Retina (tissue), 1 donor: ENCODE data around the gene SLCO6A1.

Experiments
- DNase-seq: peaks from one replicate; pipeline ENCODE4 v3.0.0-alpha.2; 2016

SLCO6A1 gene

DNA sequence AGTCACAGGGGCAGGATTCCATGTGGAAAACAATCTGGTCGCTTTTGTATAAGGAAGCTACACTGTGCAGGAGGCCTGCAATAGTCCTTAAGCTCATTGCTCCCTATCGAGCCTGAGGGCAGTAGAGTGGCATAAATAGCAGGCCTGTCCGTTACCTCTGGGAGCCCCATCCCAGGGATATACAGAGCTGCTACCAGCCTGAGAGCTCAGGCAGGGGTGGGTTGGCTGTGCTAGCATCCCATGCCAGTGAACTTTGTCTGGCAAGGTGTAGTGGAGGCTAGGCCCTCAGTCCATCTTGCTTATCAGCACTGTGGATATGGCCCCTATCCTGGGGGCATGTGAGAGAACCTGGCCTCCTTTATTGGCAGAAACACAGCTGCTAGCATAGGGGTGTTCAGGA lies 47.7 kb downstream of the SLCO6A1 start:
- no peak for DNase-seq

DNA sequence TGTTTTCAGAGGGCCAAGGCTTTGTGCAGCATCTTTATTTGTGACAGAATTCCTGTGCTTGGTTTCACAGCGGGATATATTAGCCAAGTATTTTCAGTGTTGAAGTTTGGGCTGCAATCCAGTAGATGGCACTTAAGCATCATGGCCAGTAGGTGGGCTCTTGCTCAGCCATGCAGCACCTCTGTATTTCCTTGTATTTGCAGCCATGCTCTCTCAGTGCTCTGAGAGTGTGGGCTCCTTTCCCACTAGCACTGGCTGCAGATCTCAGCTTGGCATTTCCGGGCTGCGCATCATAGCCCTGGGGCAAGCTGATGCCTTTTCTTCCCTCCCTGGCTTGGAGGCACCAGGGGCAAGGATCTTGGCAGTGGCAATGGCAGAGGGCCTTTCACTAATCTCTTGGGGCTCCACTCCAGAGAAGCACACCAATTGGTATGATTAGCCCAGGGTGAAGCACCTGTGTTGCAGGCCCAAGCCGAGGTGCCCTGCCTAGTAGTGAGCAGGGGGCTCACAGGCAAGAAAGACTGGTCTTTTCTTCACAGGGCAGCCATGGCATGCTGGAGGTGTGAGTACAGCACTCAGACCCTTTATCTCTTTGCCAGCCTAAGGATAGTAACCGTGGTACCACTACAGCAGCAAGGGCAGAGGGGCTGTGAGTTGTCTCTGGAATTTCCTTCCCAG lies 48.3 kb downstream of the SLCO6A1 start:
- DNase-seq = no peak

GRCh38 chr5:102433473-102433872 lies 65.3 kb downstream of the SLCO6A1 start:
- no peak for DNase-seq

- DNase-seq = no peak
Observed at GRCh38 chr5:102421647-102422046, 77.2 kb downstream of the SLCO6A1 start.

DNA sequence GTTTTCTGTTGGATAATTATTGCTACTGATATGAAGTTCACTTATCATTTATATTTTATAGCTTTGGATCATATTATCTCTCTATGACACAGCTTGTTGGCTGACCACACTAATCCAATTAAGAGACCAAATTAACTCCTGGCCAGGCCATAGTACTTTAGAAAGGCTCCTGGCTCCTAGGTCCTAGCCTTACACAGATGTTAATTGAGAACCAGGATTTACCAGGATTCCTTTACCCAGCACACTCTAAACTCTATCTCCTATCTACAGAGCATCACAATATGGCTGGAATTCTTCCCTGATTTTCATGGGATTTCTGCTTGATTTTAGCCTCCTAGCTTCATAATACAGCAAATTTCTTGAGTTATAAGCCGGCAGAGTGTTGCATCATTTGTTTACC lies 80.3 kb downstream of the SLCO6A1 start:
- no peak for DNase-seq

DNA sequence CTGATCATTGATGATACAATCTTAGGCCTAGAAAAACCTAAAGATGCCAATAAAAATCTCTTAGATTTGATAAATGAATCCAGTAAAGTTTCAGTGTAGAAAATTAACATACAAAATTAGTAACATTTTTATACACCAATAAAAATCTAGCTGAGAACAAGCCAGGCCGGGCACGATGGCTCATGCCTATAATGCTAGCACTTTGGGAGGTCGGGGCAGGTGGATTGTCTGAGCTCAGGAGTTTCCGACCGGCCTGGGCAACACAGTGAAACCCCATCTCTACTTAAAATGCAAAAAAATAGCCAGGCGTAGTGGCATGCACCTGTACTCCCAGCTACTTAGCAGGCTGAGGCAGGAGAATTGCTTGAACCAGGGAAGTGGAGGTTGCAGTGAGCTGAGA lies 84.4 kb downstream of the SLCO6A1 start:
- no peak for DNase-seq

GRCh38 chr5:102388235-102388634 lies 110.6 kb downstream of the SLCO6A1 start:
- no peak for DNase-seq

DNA sequence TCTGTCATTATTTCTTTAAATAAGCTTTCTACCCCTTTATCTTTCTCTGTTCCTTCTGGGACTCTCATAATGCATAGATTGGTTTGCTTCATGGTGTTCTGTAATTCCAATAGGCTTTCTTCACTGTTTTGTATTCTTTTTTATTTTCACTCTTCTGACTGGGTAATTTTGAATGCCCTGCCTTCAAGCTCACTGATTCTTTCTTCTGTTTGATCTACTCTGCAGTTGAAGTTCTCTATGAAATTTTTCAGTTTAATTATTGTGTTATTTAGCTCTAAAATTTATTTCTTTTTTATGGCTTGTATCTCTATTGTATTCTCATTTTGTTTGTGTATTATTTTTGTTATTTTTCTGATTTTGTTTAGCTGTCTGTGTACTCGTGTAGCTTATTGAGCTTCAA lies 113.4 kb downstream of the SLCO6A1 start:
- DNase-seq = no peak

DNA sequence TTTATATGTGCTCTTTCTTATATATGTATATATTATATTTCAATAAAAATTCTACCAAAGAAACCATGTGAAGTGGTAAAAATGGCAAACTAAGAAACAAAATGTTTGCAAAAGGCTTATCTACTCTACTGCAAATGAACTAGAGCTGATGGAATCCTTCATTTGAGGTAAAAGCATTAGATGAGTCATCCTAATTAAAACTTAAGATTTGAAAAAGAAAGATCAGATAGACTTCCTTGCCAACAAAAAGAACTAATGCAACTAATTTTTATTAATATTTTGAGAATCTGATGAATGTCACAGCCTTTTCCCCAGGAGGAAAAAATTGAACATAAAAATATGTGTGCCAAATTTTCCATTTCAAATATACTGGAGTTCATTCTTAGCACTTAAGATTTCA lies 118.6 kb downstream of the SLCO6A1 start:
- DNase-seq = no peak

- DNase-seq = no peak
Observed at GRCh38 chr5:102375876-102376275, 122.9 kb downstream of the SLCO6A1 start.

GRCh38 chr5:102375272-102375671 lies 123.5 kb downstream of the SLCO6A1 start:
- no peak for DNase-seq

GRCh38 chr5:102368392-102368791 lies 130.4 kb downstream of the SLCO6A1 start:
- DNase-seq = no peak

GRCh38 chr5:102341681-102342288 lies 157.0 kb downstream of the SLCO6A1 start:
- DNase-seq = no peak

- DNase-seq = no peak
Observed at GRCh38 chr5:102324714-102325113, 174.1 kb downstream of the SLCO6A1 start.
